K562 (cell line): ENCODE measurements around the gene PLPP6. TPM values are rescaled to one million over a fixed set of nuclear protein-coding genes. Genes with fewer than 3 reads are reported as not detected.
A peak's percentile ranks its signal among the peaks of the same experiment; 100 is the strongest.

Source experiments
- BRF1 ChIP-seq: IDR thresholded peaks from 3 replicates; pipeline ENCODE4 v1.6.1; 2011; ENCODE audit warnings: borderline replicate concordance, mild to moderate bottlenecking; ENCODE audit not compliant: insufficient read length; ENCODE audit errors: extremely low read depth
- CBX3 ChIP-seq, 2 experiments: IDR thresholded peaks; 1 replicate in 1 of 2; 2 replicates in 1 of 2; pipeline ENCODE4 v1.6.1; 2012; ENCODE audit warnings: inconsistent platforms in 2 of 2, low read length in 2 of 2, borderline replicate concordance in 1 of 2, control low read depth in 1 of 2
- EP400 ChIP-seq: fragments of 450-650 bp; IDR thresholded peaks from 2 replicates; pipeline ENCODE4 v1.6.1; 2017; ENCODE audit warnings: antibody characterized with exemption, mild to moderate bottlenecking, moderate library complexity
- FOSL1 ChIP-seq: fragments of 200-800 bp; sonication (Bioruptor generic); conservative IDR thresholded peaks from 2 replicates; pipeline ENCODE4 v1.6.1; 2016; ENCODE audit warnings: missing genetic modification characterization, missing compliant biosample characterization
- KLF10 ChIP-seq: fragments of 250-450 bp; sonication (Bioruptor Pico); IDR thresholded peaks from 2 replicates; pipeline ENCODE4 v1.6.1; 2021; ENCODE audit warnings: matching md5 sums
- POLR2B ChIP-seq: fragments of 450-650 bp; IDR thresholded peaks from 2 replicates; pipeline ENCODE4 v1.6.1; 2018; ENCODE audit warnings: low read depth; ENCODE audit not compliant: partially characterized antibody
- RBFOX2 ChIP-seq: fragments of 200-400 bp; formaldehyde crosslinking; IDR thresholded peaks from 2 replicates; pipeline ENCODE4 v1.6.1; 2017; ENCODE audit warnings: low read depth, mild to moderate bottlenecking, low read length, moderate library complexity
- SP1 ChIP-seq: sonication (generic); formaldehyde crosslinking; IDR thresholded peaks from 2 replicates; pipeline ENCODE4 v1.8.1; 2022; ENCODE audit warnings: mild to moderate bottlenecking, missing genetic modification reagents
- SRSF9 ChIP-seq: fragments of 200-400 bp; formaldehyde crosslinking; IDR thresholded peaks from 2 replicates; pipeline ENCODE4 v1.6.1; 2017; ENCODE audit warnings: low read depth, low read length, borderline replicate concordance
- ZBTB7A ChIP-seq: IDR thresholded peaks from 2 replicates; pipeline ENCODE4 v1.6.1; 2011; ENCODE audit warnings: low read depth, mild to moderate bottlenecking, low read length, moderate library complexity, borderline replicate concordance; ENCODE audit not compliant: control insufficient read depth
- ZKSCAN1 ChIP-seq: fragments of 150-350 bp; IDR thresholded peaks from 2 replicates; pipeline ENCODE4 v1.6.1; 2016; ENCODE audit warnings: low read depth, low read length
- ZNF644 ChIP-seq: fragments of 200-800 bp; sonication (Bioruptor generic); IDR thresholded peaks from 2 replicates; pipeline ENCODE4 v1.6.1; 2016; ENCODE audit warnings: low read depth, missing genetic modification characterization, missing compliant biosample characterization
- polyA plus RNA-seq, 8 experiments: library from polyadenylated mRNA; depleted of rRNA in 4 of 8; stranded (reverse) in 5 of 8; unstranded in 3 of 8; fragments of >200 nt; fragmentation: Nextera tagmentation in 2 of 8; fragmentation: Illumina TruSeq in 1 of 8; extraction: Ambion mirVana in 2 of 8; extraction: Trizol in 1 of 8; gene quantifications; 2 replicates each; pipeline versions ENCODE4 v1.2.1 to v1.2.3, GENCODE V29; 2011 to 2014; ENCODE audit warnings: inconsistent platforms in 1 of 8, missing spikeins in 1 of 8
- total RNA-seq, 7 experiments: library from RNA; depleted of rRNA in 6 of 7; stranded (reverse); fragments of >200 nt in 6 of 7; fragmentation: Illumina TruSeq in 2 of 7; extraction: Trizol in 2 of 7; gene quantifications; 2 replicates each; pipeline versions ENCODE4 v1.2.1 to v1.2.3, GENCODE V29; 2011 to 2021; ENCODE audit warnings: low replicate concordance in 1 of 7
- TF ChIP-seq, protein P1 (sequence below): fragments of 450-650 bp; IDR thresholded peaks from 2 replicates; pipeline ENCODE4 v1.6.1; 2018; ENCODE audit not compliant: partially characterized antibody
- TF ChIP-seq, protein P2 (sequence below): fragments of 450-650 bp; formaldehyde crosslinking; IDR thresholded peaks from 2 replicates; pipeline ENCODE4 v1.4.0; 2022; ENCODE audit warnings: missing genetic modification characterization
- TF ChIP-seq, protein P3 (sequence below): sonication (generic); formaldehyde crosslinking; IDR thresholded peaks from 2 replicates; pipeline ENCODE4 v1.8.0; 2023; ENCODE audit warnings: missing genetic modification reagents, mild to moderate bottlenecking, borderline replicate concordance

Gene PLPP6
- total and polyA plus RNA-seq, 9 of the 15 experiments (the other 6 are each of a cell fraction or from before 2014, with no cell fraction given): 1.9 to 8.9 (median 5.6) TPM

DNA sequence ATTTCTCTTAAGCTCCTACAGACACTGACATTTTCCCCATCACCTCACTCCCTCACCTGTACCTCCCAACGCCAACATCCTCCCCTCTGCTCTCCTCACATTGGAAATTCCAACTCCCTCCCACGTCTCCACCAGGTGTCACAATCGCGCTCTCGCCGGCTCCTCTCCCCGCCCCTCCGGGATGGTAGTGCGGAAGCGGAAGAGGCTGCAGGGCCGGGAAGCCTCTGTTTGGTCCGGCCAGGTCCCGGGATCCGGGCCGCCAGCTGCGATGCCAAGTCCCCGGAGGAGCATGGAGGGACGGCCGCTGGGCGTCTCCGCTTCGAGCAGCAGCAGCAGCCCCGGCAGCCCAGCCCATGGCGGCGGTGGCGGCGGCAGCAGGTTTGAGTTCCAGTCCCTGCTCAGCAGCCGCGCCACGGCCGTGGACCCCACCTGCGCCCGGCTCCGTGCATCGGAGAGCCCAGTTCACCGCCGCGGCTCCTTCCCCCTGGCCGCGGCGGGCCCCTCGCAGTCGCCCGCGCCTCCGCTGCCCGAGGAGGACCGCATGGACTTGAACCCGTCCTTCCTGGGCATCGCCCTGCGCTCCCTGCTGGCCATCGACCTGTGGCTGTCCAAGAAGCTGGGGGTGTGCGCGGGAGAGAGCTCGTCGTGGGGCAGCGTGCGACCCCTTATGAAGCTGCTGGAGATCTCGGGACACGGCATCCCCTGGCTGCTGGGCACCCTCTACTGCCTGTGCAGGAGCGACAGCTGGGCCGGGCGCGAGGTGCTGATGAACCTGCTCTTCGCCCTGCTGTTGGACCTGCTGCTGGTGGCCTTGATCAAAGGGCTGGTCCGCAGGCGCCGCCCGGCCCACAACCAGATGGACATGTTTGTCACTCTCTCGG is at the start of gene PLPP6 (continued):
- TF ChIP-seq, protein P1, sequence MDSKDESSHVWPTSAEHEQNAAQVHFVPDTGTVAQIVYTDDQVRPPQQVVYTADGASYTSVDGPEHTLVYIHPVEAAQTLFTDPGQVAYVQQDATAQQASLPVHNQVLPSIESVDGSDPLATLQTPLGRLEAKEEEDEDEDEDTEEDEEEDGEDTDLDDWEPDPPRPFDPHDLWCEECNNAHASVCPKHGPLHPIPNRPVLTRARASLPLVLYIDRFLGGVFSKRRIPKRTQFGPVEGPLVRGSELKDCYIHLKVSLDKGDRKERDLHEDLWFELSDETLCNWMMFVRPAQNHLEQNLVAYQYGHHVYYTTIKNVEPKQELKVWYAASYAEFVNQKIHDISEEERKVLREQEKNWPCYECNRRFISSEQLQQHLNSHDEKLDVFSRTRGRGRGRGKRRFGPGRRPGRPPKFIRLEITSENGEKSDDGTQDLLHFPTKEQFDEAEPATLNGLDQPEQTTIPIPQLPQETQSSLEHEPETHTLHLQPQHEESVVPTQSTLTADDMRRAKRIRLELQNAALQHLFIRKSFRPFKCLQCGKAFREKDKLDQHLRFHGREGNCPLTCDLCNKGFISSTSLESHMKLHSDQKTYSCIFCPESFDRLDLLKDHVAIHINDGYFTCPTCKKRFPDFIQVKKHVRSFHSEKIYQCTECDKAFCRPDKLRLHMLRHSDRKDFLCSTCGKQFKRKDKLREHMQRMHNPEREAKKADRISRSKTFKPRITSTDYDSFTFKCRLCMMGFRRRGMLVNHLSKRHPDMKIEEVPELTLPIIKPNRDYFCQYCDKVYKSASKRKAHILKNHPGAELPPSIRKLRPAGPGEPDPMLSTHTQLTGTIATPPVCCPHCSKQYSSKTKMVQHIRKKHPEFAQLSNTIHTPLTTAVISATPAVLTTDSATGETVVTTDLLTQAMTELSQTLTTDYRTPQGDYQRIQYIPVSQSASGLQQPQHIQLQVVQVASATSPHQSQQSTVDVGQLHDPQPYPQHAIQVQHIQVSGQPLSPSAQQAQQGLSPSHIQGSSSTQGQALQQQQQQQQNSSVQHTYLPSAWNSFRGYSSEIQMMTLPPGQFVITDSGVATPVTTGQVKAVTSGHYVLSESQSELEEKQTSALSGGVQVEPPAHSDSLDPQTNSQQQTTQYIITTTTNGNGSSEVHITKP: peak; percentile 90
- TF ChIP-seq RBFOX2 (peak; percentile 81), SRSF9 (no peak), CBX3 (IDR thresholded peaks at IDR 0.05; ENCODE audit: borderline replicate concordance in 1 of 2, low read length in 2 of 2) (no peak), POLR2B (peak; percentile 66), BRF1 (no peak), ZKSCAN1 (peak; percentile 1; the same call in 1 of the 2 replicates), KLF10 (CRISPR knock-in tag) (no peak), FOSL1 (tag) (no peak), ZNF644 (no peak), EP400 (peak; percentile 56; the same call in 1 of the 2 replicates), ZBTB7A (no peak), SP1 (CRISPR knock-in tag) (peak; percentile 45)
- TF ChIP-seq, protein P2, sequence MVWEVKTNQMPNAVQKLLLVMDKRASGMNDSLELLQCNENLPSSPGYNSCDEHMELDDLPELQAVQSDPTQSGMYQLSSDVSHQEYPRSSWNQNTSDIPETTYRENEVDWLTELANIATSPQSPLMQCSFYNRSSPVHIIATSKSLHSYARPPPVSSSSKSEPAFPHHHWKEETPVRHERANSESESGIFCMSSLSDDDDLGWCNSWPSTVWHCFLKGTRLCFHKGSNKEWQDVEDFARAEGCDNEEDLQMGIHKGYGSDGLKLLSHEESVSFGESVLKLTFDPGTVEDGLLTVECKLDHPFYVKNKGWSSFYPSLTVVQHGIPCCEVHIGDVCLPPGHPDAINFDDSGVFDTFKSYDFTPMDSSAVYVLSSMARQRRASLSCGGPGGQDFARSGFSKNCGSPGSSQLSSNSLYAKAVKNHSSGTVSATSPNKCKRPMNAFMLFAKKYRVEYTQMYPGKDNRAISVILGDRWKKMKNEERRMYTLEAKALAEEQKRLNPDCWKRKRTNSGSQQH (CRISPR knock-in tag): no peak
- TF ChIP-seq, protein P3, sequence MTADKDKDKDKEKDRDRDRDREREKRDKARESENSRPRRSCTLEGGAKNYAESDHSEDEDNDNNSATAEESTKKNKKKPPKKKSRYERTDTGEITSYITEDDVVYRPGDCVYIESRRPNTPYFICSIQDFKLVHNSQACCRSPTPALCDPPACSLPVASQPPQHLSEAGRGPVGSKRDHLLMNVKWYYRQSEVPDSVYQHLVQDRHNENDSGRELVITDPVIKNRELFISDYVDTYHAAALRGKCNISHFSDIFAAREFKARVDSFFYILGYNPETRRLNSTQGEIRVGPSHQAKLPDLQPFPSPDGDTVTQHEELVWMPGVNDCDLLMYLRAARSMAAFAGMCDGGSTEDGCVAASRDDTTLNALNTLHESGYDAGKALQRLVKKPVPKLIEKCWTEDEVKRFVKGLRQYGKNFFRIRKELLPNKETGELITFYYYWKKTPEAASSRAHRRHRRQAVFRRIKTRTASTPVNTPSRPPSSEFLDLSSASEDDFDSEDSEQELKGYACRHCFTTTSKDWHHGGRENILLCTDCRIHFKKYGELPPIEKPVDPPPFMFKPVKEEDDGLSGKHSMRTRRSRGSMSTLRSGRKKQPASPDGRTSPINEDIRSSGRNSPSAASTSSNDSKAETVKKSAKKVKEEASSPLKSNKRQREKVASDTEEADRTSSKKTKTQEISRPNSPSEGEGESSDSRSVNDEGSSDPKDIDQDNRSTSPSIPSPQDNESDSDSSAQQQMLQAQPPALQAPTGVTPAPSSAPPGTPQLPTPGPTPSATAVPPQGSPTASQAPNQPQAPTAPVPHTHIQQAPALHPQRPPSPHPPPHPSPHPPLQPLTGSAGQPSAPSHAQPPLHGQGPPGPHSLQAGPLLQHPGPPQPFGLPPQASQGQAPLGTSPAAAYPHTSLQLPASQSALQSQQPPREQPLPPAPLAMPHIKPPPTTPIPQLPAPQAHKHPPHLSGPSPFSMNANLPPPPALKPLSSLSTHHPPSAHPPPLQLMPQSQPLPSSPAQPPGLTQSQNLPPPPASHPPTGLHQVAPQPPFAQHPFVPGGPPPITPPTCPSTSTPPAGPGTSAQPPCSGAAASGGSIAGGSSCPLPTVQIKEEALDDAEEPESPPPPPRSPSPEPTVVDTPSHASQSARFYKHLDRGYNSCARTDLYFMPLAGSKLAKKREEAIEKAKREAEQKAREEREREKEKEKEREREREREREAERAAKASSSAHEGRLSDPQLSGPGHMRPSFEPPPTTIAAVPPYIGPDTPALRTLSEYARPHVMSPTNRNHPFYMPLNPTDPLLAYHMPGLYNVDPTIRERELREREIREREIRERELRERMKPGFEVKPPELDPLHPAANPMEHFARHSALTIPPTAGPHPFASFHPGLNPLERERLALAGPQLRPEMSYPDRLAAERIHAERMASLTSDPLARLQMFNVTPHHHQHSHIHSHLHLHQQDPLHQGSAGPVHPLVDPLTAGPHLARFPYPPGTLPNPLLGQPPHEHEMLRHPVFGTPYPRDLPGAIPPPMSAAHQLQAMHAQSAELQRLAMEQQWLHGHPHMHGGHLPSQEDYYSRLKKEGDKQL: no peak
